ENCODE measurements around the gene CHRNA4.

DNA sequence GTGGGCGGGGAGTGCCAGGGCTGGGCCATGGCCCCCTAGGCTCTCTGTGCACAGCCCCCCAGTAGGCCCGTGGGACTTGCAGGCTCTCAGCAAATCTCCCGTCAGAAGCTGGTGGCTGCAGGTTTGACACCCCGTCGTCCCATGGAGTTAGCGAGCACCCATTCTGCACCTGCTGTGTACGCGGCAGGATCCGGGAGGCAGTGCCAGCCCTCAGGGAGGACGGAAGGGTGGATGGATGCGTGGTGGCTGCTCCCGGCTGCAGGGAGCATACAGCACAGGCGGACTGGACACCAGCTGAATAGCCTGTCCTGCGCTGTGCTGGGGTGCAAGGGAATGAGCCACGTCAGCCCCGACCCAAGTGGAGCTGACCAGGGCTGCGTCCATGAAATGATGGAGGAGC, 32.4 kb upstream of the CHRNA4 start:
- TF ChIP-seq POLR2A (IDR thresholded peaks at IDR 0.05; ENCODE audit: low read depth, low read length), result no peak
- no peak for TF ChIP-seq POLR2AphosphoS5 (IDR thresholded peaks at IDR 0.05; ENCODE audit: low read depth, low read length)

All from GM12892 (cell line).